Sigmoid colon (tissue), 7 donors: ENCODE data around the gene CBARP. TPM values are rescaled to one million over a fixed set of nuclear protein-coding genes. Genes with fewer than 3 reads are reported as not detected.

Experiments
- DNase-seq: peaks from one replicate; pipeline ENCODE4 v3.0.0-alpha.2; 2019
- H3K27ac ChIP-seq, 4 donors: fragments of 200-600 bp; sonication (generic); one replicate each; pipeline ENCODE4 v1.5.1; 2016 to 2019; ENCODE audit warnings: mild to moderate bottlenecking in 1 of 4
- H3K27me3 ChIP-seq, 3 donors: fragments of 200-600 bp; sonication (generic); one replicate each; pipeline ENCODE4 v1.5.1; 2019; ENCODE audit warnings: mild to moderate bottlenecking in 1 of 3
- H3K36me3 ChIP-seq, 4 donors: fragments of 200-600 bp; sonication (generic); one replicate each; pipeline ENCODE4 v1.5.1; 2016 to 2019
- H3K4me1 ChIP-seq, 4 donors: fragments of 200-600 bp; sonication (generic); one replicate each; pipeline ENCODE4 v1.5.1; 2017 to 2019
- H3K4me3 ChIP-seq, 4 donors: fragments of 200-600 bp; sonication (generic); one replicate each; pipeline ENCODE4 v1.5.1; 2017 to 2019; ENCODE audit warnings: mild to moderate bottlenecking in 2 of 4, moderate library complexity in 1 of 4
- H3K9me3 ChIP-seq, 4 donors: fragments of 200-600 bp in 3 of 4; sonication (generic) in 3 of 4; one replicate each; pipeline versions ENCODE4 v1.5.1 to v1.6.1; 2013 to 2019
- CTCF ChIP-seq, 4 experiments: fragments of 450-650 bp in 3 of 4; fragments of 200-600 bp in 1 of 4; IDR thresholded peaks; one replicate each; pipeline ENCODE4 v1.5.1; 2016 to 2019; ENCODE audit warnings: antibody characterized with exemption in 4 of 4, mild to moderate bottlenecking in 3 of 4, moderate library complexity in 2 of 4
- EP300 ChIP-seq, 4 donors: sonication (generic); formaldehyde crosslinking; IDR thresholded peaks; one replicate each; pipeline ENCODE4 v1.6.1; 2017; ENCODE audit warnings: antibody characterized with exemption in 4 of 4
- POLR2A ChIP-seq, 2 donors: fragments of 450-650 bp; IDR thresholded peaks; one replicate each; pipeline ENCODE4 v1.6.1; 2016; ENCODE audit warnings: antibody characterized with exemption in 2 of 2, mild to moderate bottlenecking in 2 of 2, moderate library complexity in 2 of 2
- POLR2AphosphoS5 ChIP-seq, 4 donors: sonication (generic); formaldehyde crosslinking; IDR thresholded peaks; one replicate each; pipeline ENCODE4 v1.6.1; 2017; ENCODE audit warnings: antibody characterized with exemption in 4 of 4
- WGBS, 2 donors: extraction: QIAGEN DNeasy Blood & Tissue Kit; methylation state at CpG; one replicate each; pipeline ENCODE4 v1.1.7; 2013; 5-methylcytosine and 5-hydroxymethylcytosine counted together
- intact Hi-C: fragments of 100-400 bp; cut with DNase I; formaldehyde crosslinking; loops from one replicate; pipeline ENCODE4 v1.15.1; 2023
- polyA plus RNA-seq, 3 donors: library from polyadenylated mRNA; stranded (reverse); fragments of 200-250 nt; gene quantifications; one replicate each; pipeline ENCODE4 v1.2.3, GENCODE V29; 2013
- total RNA-seq, 4 donors: library from RNA; depleted of rRNA; stranded (reverse); fragments of >200 nt; gene quantifications; one replicate each; pipeline ENCODE4 v1.1.0, GENCODE V29; 2016
- donor health status: healthy with polysubstance abuse.
- donor health status: Bipolar disorder and iron deficiency.
- donor health status: healthy.

Gene CBARP
- total and polyA plus RNA-seq, 7 donors = 0.36 to 0.82 (median 0.59) TPM; not detected in 3

DNA sequence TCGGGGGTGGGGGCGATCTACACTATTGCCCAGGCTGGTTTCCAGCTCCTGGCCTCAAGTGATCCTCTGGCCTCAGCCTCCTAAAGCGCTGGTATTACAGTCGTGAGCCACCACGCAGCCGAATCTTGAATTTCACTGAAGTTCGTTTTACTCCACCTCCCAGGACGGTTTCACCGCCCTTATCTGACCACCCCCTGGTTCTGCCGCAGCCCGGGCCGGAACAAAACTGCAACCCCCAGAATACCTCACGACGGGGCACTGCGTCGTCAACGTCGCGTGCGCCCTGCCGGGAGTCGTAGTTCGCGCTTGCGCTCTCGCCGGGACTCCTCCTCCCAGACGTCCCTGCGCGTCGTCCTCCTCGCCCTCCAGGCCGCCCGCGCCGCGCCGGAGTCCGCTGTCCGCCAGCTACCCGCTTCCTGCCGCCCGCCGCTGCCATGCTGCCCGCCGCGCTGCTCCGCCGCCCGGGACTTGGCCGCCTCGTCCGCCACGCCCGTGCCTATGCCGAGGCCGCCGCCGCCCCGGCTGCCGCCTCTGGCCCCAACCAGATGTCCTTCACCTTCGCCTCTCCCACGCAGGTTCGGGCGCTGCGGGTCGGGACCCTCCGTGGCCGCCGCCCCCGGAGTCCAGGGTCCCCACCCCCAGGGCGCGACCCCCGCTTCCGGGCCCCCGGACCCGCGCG, 3.8 kb upstream of the CBARP start, which contains the start of gene ATP5F1D:
Gene ATP5F1D, plus strand, starts transcription at position 335 of the 679 bp plus-strand sequence. Its CDS starts 100 bp downstream, at position 435.
- intact Hi-C loops = loop anchor here (2.0 to 5.0 kb wide), 4 partner anchors 69 to 317 kb away; partner anchors contain the start of genes RNU6-2, SBNO2 and TMEM259
- peak; percentile 98 for DNase-seq
- peak within 1 kb of the TSS; percentile 93 to 100 (median 98) for H3K27ac ChIP-seq
- peaks cover 0 to 80% (median 77%) of the 10 kb centered on the region in 4 donors for H3K4me1 ChIP-seq
- TF ChIP-seq POLR2AphosphoS5 (IDR thresholded peaks at IDR 0.05) (peak; percentile 93 to 95 (median 94)), POLR2A (IDR thresholded peaks at IDR 0.05) (peak in 1 of 2 donors; percentile 33), EP300 (IDR thresholded peaks at IDR 0.05) (peak in 1 of 4 donors; percentile 83), CTCF (IDR thresholded peaks at IDR 0.05) (no peak)
- H3K27me3 ChIP-seq = peaks cover 6 to 8% (median 7%) of the 10 kb centered on the region in 3 donors
- no peaks in the 10 kb centered on the region for H3K36me3 ChIP-seq
- no peaks in the 10 kb centered on the region for H3K9me3 ChIP-seq
- WGBS, 2 donors = 1% methylated on average over 79 of the region's 79 CpGs
- H3K4me3 ChIP-seq = peak within 1 kb of the TSS; percentile 70 to 85 (median 79)

- TF ChIP-seq EP300 (IDR thresholded peaks at IDR 0.05) = no peak
- TF ChIP-seq CTCF (IDR thresholded peaks at IDR 0.05) = no peak
- no peak for TF ChIP-seq POLR2A (IDR thresholded peaks at IDR 0.05)
- no peak for TF ChIP-seq POLR2AphosphoS5 (IDR thresholded peaks at IDR 0.05)
- peaks cover 6 to 14% (median 7%) of the 10 kb centered on the region in 3 donors for H3K27me3 ChIP-seq
- intact Hi-C loops = loop anchor here (1.0 to 5.0 kb wide), 5 partner anchors 69 to 316 kb away; partner anchors contain the start of genes RNU6-2, SBNO2 and TMEM259
- H3K36me3 ChIP-seq = no peaks in the 10 kb centered on the region
- WGBS, 2 donors = 26 to 56% methylated on average over 15 of the region's 15 CpGs
- peaks cover 0 to 80% (median 77%) of the 10 kb centered on the region in 4 donors for H3K4me1 ChIP-seq
- no peaks in the 10 kb centered on the region for H3K9me3 ChIP-seq
- peak; percentile 75 for DNase-seq
- H3K4me3 ChIP-seq = peak overlapping the region in 3 of 4 donors; percentile 70 to 85 (median 79)
- peak overlapping the region; percentile 93 to 100 (median 98) for H3K27ac ChIP-seq
These were observed 3.1 kb upstream of the CBARP start for GRCh38 chr19:1240925-1241324.

- intact Hi-C loops = loop anchor here (1.0 to 5.0 kb wide), 5 partner anchors 68 to 315 kb away; partner anchors contain the start of genes RNU6-2, SBNO2 and TMEM259
These were observed 2.3 kb upstream of the CBARP start for GRCh38 chr19:1239796-1240737.

More at GRCh38 chr19:1239796-1240737, 2.3 kb upstream of the CBARP start:
- Histone ChIP-seq H3K27me3 (peaks cover 6 to 19% (median 7%) of the 10 kb centered on the region in 3 donors), H3K27ac (peak overlapping the region; percentile 93 to 100 (median 98)), H3K4me3 (peak overlapping the region in 3 of 4 donors; percentile 28 to 45 (median 42)), H3K36me3 (no peaks in the 10 kb centered on the region), H3K9me3 (no peaks in the 10 kb centered on the region), H3K4me1 (peaks cover 0 to 72% (median 68%) of the 10 kb centered on the region in 4 donors)
- peak; percentile 96 for DNase-seq
- TF ChIP-seq CTCF (IDR thresholded peaks at IDR 0.05) = peak; percentile 38 to 92 (median 77)
- TF ChIP-seq POLR2A (IDR thresholded peaks at IDR 0.05) = no peak
- TF ChIP-seq EP300 (IDR thresholded peaks at IDR 0.05) = peak in 2 of 4 donors; percentile 18 to 61
- peak; percentile 53 to 78 (median 68) for TF ChIP-seq POLR2AphosphoS5 (IDR thresholded peaks at IDR 0.05)
- 5 to 12% methylated on average over 84 of the region's 84 CpGs for WGBS, 2 donors
